HCT116 (cell line): ENCODE data around the gene TIAM2.

Experiments
- CEBPB ChIP-seq: IDR thresholded peaks from 2 replicates; pipeline ENCODE4 v1.6.1; 2012; ENCODE audit warnings: low read depth
- TF ChIP-seq, protein P1 (sequence below), 3 experiments: fragments of 200-600 bp in 1 of 3; sonication (generic) in 1 of 3; IDR thresholded peaks in 2 of 3; conservative IDR thresholded peaks in 1 of 3; 2 replicates each; pipeline ENCODE4 v1.5.1; 2012 to 2017; ENCODE audit warnings: low read depth in 2 of 3, low read length in 2 of 3, antibody characterized with exemption in 1 of 3, borderline replicate concordance in 1 of 3, control low read depth in 1 of 3, mild to moderate bottlenecking in 1 of 3, mixed read lengths in 1 of 3, mixed run types in 1 of 3, moderate library complexity in 1 of 3; ENCODE audit not compliant: insufficient read depth in 1 of 3

DNA sequence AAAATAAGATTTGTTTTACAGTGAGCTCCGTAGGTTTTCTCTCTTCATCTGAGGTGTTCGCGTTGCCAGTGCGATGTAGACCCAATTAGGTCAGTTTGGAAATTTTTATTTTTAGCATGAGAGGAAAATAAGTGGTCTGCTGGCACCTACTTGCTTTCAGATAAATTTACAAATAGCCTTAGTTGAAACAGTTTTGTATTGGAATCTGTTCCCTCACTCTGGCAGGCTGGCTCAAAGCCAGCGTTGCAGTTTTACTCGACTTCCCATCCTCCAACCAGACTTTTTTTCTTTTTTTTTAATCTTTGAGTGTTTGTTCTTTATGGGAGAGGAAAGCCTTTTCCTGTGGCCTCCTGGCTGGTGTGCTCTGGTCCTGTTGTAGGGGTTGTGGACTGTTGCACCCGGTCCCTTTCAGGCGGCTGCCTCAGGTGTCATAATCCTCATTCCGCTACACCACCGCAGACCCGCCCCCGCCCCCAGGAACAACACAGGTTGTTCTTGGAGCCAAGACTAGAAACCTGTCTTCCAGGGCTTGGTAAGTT lies 46.7 kb downstream of the TIAM2 start:
- TF ChIP-seq, protein P1, sequence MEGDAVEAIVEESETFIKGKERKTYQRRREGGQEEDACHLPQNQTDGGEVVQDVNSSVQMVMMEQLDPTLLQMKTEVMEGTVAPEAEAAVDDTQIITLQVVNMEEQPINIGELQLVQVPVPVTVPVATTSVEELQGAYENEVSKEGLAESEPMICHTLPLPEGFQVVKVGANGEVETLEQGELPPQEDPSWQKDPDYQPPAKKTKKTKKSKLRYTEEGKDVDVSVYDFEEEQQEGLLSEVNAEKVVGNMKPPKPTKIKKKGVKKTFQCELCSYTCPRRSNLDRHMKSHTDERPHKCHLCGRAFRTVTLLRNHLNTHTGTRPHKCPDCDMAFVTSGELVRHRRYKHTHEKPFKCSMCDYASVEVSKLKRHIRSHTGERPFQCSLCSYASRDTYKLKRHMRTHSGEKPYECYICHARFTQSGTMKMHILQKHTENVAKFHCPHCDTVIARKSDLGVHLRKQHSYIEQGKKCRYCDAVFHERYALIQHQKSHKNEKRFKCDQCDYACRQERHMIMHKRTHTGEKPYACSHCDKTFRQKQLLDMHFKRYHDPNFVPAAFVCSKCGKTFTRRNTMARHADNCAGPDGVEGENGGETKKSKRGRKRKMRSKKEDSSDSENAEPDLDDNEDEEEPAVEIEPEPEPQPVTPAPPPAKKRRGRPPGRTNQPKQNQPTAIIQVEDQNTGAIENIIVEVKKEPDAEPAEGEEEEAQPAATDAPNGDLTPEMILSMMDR (IDR thresholded peaks at IDR 0.05 in 2 of 3, conservative IDR thresholded peaks at IDR 0.05 in 1 of 3; ENCODE audit: borderline replicate concordance in 1 of 3, insufficient read depth in 1 of 3, low read depth in 2 of 3, low read length in 2 of 3) = no peak
- no peak for TF ChIP-seq CEBPB
